Testis (tissue), 2 donors: ENCODE data around the gene RANBP17.

Experiments used
- POLR2A ChIP-seq: fragments of 450-650 bp; IDR thresholded peaks from one replicate; pipeline ENCODE4 v1.6.1; 2017; ENCODE audit warnings: antibody characterized with exemption, mild to moderate bottlenecking, moderate library complexity
- TF ChIP-seq, protein P1 (sequence below), 3 experiments: fragments of 450-650 bp in 2 of 3; fragments of 200-600 bp in 1 of 3; sonication (generic) in 1 of 3; IDR thresholded peaks; one replicate each; pipeline ENCODE4 v1.5.1; 2016 to 2019; ENCODE audit warnings: antibody characterized with exemption in 3 of 3, mild to moderate bottlenecking in 2 of 3, moderate library complexity in 1 of 3

DNA sequence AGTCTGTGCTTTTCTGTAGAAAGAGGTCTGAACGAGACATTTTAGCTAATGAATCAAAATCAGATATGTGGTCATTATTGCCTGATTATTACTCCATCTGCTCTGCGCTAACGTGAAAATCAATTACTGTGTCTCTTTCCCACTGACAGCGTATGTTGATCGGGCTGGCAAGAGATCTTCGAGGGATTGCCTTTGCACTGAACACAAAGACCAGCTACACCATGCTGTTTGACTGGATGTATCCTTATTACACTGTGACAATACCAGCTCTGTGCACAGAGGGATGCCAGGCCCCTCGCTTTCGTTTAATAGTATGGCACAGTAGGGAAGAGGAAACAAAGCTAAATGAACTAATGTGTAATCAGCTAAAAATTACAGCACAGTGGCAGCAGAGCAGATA, 343.6 kb downstream of the RANBP17 start:
- TF ChIP-seq, protein P1, sequence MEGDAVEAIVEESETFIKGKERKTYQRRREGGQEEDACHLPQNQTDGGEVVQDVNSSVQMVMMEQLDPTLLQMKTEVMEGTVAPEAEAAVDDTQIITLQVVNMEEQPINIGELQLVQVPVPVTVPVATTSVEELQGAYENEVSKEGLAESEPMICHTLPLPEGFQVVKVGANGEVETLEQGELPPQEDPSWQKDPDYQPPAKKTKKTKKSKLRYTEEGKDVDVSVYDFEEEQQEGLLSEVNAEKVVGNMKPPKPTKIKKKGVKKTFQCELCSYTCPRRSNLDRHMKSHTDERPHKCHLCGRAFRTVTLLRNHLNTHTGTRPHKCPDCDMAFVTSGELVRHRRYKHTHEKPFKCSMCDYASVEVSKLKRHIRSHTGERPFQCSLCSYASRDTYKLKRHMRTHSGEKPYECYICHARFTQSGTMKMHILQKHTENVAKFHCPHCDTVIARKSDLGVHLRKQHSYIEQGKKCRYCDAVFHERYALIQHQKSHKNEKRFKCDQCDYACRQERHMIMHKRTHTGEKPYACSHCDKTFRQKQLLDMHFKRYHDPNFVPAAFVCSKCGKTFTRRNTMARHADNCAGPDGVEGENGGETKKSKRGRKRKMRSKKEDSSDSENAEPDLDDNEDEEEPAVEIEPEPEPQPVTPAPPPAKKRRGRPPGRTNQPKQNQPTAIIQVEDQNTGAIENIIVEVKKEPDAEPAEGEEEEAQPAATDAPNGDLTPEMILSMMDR (IDR thresholded peaks at IDR 0.05): no peak
- TF ChIP-seq POLR2A: no peak
